ENCODE results near the gene PTPRE.
"Not testable (repeated sequence)": the region's sequence is repeated elsewhere in the genome, so short reads cannot be mapped to it uniquely, and the experiment has no call there.

Gene PTPRE

GRCh38 chr10:128074589-128074988 is 167.7 kb downstream of the PTPRE start:
- DNase-seq (ENCODE audit: low spot score) = no peak

GRCh38 chr10:128077155-128077875 is 170.4 kb downstream of the PTPRE start:
- no peak for DNase-seq (ENCODE audit: low spot score)

- DNase-seq (ENCODE audit: low spot score) = peak; percentile 83
Observed at GRCh38 chr10:128078136-128078969, 171.4 kb downstream of the PTPRE start.

- DNase-seq (ENCODE audit: low spot score) = no peak
Observed at GRCh38 chr10:128080231-128080630, 173.3 kb downstream of the PTPRE start.

GRCh38 chr10:128080641-128081040 is 173.7 kb downstream of the PTPRE start:
- no peak for DNase-seq (ENCODE audit: low spot score)

- no peak for DNase-seq (ENCODE audit: low spot score)
Observed at GRCh38 chr10:128081222-128081621, 174.3 kb downstream of the PTPRE start.

GRCh38 chr10:128081720-128082119 is 174.8 kb downstream of the PTPRE start:
- no peak for DNase-seq (ENCODE audit: low spot score)

- DNase-seq (ENCODE audit: low spot score) = no peak
Observed at GRCh38 chr10:128083191-128083895, 176.4 kb downstream of the PTPRE start.

GRCh38 chr10:128084364-128084763 is 177.5 kb downstream of the PTPRE start:
- no peak for DNase-seq (ENCODE audit: low spot score)

GRCh38 chr10:128084991-128085390 is 178.1 kb downstream of the PTPRE start:
- no peak for DNase-seq (ENCODE audit: low spot score)

- no peak for DNase-seq (ENCODE audit: low spot score)
Observed at GRCh38 chr10:128086003-128086863, 179.3 kb downstream of the PTPRE start.

GRCh38 chr10:128087146-128087883 is 180.4 kb downstream of the PTPRE start:
- no peak for DNase-seq (ENCODE audit: low spot score)

GRCh38 chr10:128087884-128088709 is 181.2 kb downstream of the PTPRE start:
- DNase-seq (ENCODE audit: low spot score) = no peak

- DNase-seq (ENCODE audit: low spot score) = no peak
Observed at GRCh38 chr10:128091636-128092210, 184.8 kb downstream of the PTPRE start.

GRCh38 chr10:128092454-128092853 is 185.6 kb downstream of the PTPRE start:
- DNase-seq (ENCODE audit: low spot score) = no peak

GRCh38 chr10:128094596-128094995 is 187.7 kb downstream of the PTPRE start:
- not testable (repeated sequence) for DNase-seq (ENCODE audit: low spot score)

GRCh38 chr10:128095027-128095752 is 188.3 kb downstream of the PTPRE start:
- DNase-seq (ENCODE audit: low spot score) = no peak

GRCh38 chr10:128095753-128096469 is 189.0 kb downstream of the PTPRE start:
- DNase-seq (ENCODE audit: low spot score) = no peak

Data from AG08395 (cell line).